Fibroblast of mammary gland (primary cell): ENCODE data around the gene AURKAIP1.

Source experiments
- DNase-seq: peaks from one replicate; pipeline ENCODE4 v3.0.0-alpha.2; 2010; ENCODE audit warnings: low read depth
- H3K4me3 ChIP-seq: 2 replicates; pipeline ENCODE4 v1.5.1; 2011; ENCODE audit warnings: low read depth, mild to moderate bottlenecking, low read length, moderate library complexity; ENCODE audit not compliant: control insufficient read depth
- TF ChIP-seq, protein P1 (sequence below): conservative IDR thresholded peaks from 2 replicates; pipeline ENCODE4 v1.5.1; 2011; ENCODE audit warnings: low read depth, low read length, inconsistent platforms; ENCODE audit not compliant: control insufficient read depth, insufficient read depth

Gene AURKAIP1

DNA sequence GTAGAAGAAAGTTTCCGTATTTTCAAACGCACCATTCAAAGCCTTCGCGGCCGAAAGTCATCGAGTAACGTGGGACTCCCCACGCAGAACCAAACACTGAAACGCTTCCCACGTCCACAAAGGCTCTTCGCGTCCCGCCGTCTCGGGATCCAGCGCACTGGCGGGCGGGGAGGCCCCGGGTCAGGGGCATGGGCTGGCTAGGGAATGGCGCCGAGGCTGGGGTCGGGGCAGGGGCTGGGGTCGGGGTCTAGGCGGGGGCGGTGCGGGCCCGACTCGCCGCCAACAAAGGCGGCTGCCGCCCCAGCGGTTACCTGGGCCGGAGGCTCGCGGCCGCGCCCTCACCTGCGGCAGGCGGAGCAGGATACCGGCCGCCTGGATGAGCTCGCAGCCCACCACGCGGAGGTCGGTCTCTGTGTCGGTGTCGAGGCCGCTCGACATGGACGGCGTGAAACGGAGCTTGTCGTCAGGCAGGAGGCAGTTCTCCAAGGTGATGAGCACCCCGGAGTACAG lies 23.7 kb upstream of the AURKAIP1 start:
- no peak for DNase-seq
- peak overlapping the region; percentile 69 for H3K4me3 ChIP-seq

DNA sequence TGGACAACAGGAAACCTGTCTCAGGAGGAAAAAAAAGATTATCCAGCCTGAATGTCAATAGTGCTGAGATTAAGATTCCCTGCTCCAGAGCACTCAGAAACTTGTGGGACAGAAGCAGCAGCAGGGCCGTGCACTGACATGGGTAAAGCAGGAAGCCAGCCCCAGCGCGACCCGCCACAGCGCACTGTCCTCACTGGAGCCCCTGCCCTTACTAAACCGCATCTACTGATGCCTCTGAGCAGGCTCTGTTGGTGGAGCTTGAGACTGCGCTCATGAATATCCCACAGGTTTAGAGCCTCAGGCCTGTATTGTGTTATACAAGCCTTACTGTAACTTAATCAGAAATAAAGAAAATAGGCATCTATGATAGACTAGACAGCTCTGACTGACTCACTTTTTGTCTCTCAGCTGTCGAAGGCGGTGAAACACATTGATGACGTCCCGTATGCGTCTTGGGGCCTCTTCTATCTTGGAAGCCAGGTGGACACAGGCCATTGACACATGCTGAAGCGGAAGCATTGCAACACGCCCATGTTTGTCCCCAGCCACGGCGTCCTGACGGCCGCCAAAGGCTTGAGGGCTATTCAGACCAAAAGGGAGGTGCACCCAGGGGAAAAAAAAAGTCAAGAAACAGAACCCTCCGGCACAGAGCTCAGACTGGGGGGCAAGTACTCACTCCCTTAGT lies 23.0 kb upstream of the AURKAIP1 start:
- H3K4me3 ChIP-seq, result peak overlapping the region; percentile 69
- TF ChIP-seq, protein P1, sequence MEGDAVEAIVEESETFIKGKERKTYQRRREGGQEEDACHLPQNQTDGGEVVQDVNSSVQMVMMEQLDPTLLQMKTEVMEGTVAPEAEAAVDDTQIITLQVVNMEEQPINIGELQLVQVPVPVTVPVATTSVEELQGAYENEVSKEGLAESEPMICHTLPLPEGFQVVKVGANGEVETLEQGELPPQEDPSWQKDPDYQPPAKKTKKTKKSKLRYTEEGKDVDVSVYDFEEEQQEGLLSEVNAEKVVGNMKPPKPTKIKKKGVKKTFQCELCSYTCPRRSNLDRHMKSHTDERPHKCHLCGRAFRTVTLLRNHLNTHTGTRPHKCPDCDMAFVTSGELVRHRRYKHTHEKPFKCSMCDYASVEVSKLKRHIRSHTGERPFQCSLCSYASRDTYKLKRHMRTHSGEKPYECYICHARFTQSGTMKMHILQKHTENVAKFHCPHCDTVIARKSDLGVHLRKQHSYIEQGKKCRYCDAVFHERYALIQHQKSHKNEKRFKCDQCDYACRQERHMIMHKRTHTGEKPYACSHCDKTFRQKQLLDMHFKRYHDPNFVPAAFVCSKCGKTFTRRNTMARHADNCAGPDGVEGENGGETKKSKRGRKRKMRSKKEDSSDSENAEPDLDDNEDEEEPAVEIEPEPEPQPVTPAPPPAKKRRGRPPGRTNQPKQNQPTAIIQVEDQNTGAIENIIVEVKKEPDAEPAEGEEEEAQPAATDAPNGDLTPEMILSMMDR, result no peak
- DNase-seq, result peak; percentile 83

More for the DNA sequence above, 23.7 kb upstream of the AURKAIP1 start:
- TF ChIP-seq, protein P1, result no peak

DNA sequence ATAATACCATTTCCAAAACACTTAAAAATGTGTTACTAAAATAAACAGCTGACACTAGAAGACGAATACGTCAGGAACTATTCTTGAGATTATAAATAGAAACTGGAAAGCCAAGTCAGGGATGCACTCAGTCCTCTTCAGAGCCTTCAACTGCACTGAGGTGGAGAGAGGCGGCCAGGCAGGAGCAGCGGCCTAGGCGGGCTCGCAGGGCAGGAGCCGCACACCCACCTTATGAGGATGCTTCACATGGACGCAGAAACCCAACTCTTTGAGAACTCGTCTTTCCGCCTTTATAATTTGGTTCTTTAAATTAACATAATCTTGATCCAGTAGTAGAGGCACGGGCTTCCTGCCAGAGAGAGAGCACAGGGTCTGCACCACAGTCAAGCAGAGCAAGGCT lies 20.2 kb upstream of the AURKAIP1 start:
- no peak for DNase-seq
- no peak overlapping the region for H3K4me3 ChIP-seq
- TF ChIP-seq, protein P1, result no peak

DNA sequence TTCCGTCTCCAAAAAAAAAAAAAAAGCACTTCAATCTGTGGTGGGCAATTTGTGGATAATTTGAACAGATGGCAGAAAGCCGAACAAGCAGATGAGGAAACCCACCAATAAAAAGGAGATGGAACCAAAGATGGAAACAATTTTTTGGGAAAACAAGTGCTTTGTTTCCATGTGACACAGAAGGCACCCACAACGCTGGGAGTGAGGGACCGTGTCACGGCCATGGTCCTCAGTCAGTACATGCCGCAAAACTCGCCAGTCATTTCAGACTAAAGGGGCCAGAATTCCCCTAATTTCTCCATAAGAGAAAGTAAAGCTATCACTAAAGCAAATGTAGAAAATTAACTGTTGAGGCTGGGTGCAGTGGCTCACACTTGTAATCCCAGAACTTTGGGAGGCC lies 19.1 kb upstream of the AURKAIP1 start:
- no peak for DNase-seq
- no peak overlapping the region for H3K4me3 ChIP-seq
- TF ChIP-seq, protein P1, result no peak

DNA sequence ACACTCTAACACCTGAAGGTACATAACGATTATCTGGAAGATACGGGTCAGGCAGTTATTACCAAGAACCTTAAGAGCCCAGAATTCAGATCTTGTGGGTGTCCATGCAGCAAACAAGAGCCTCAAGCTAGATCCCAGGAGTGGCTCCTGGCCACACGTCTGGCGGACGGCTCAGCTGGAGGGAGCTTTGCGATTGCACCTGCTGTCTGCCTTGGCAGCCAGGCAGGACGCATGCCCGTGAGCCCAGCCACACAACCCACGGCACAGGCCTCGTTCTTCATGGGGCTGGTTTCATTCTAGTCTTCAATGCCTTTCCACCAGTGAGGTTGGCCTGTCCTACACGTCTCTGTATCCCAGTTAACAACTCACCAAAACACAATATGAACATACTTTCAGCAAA lies 18.4 kb upstream of the AURKAIP1 start:
- no peak for DNase-seq
- H3K4me3 ChIP-seq, result no peak overlapping the region
- TF ChIP-seq, protein P1, result no peak

DNA sequence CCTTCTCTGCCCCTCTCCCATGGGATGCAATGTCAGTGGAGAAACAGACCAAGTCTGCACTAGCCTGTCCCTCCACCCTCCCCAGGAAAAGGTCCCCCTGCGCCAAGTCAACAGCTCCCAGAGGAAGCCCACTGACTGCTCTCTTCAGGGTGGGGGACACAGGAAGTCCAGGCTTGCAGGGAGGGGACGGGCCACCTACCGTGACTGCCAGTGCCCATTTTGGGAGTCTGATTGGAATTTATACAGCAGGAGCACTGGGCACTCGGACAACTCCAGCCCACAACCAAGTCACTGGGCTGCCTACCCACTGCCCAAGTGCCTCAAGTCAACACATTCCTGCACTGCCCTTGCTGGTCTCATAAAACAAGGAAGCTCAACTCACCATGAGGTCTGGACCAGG lies 18.0 kb upstream of the AURKAIP1 start:
- H3K4me3 ChIP-seq, result no peak overlapping the region
- TF ChIP-seq, protein P1, result no peak
- DNase-seq, result no peak
